Keratinocyte (primary cell): ENCODE data around the gene FOXL2. TPM values are rescaled to one million over a fixed set of nuclear protein-coding genes. Genes with fewer than 3 reads are reported as not detected.

Experiments
- DNase-seq: peaks from one replicate; pipeline ENCODE4 v3.0.0-alpha.2; 2011; ENCODE audit warnings: low read depth, missing footprints, low spot score
- FAIRE-seq: peaks from 2 replicates; lab custom pipeline; 2011; peaks lifted over from hg19 to GRCh38; lab: Jason Lieb, UNC
- H2AFZ ChIP-seq: 2 replicates; pipeline ENCODE4 v1.6.0; 2012; ENCODE audit warnings: low read length, control low read depth, inconsistent platforms; ENCODE audit not compliant: control insufficient read depth
- H3K27ac ChIP-seq: 2 replicates; pipeline ENCODE4 v1.5.1; 2011; ENCODE audit warnings: low read length; ENCODE audit not compliant: control insufficient read depth, insufficient read depth
- H3K27me3 ChIP-seq: 3 replicates; pipeline ENCODE4 v1.6.0; 2011; ENCODE audit warnings: low read length; ENCODE audit not compliant: control insufficient read depth, insufficient read depth; ENCODE audit errors: extremely low read depth
- H3K36me3 ChIP-seq, 2 experiments: 2 replicates in 1 of 2; 3 replicates in 1 of 2; pipeline ENCODE4 v1.5.1; 2011; ENCODE audit warnings: low read length in 2 of 2, mild to moderate bottlenecking in 1 of 2; ENCODE audit not compliant: control insufficient read depth in 2 of 2, insufficient read depth in 2 of 2; ENCODE audit errors: extremely low read depth in 1 of 2
- H3K4me1 ChIP-seq: 3 replicates; pipeline ENCODE4 v1.5.1; 2011; ENCODE audit warnings: low read length; ENCODE audit not compliant: control insufficient read depth, insufficient read depth; ENCODE audit errors: extremely low read depth
- H3K4me2 ChIP-seq: 3 replicates; pipeline ENCODE4 v1.6.0; 2011; ENCODE audit warnings: low read depth, low read length; ENCODE audit not compliant: control insufficient read depth, insufficient read depth; ENCODE audit errors: extremely low read depth
- H3K4me3 ChIP-seq, 3 experiments: fragments of 200-600 bp in 1 of 3; sonication (generic) in 1 of 3; 2 replicates in 2 of 3; 3 replicates in 1 of 3; pipeline ENCODE4 v1.5.1; 2011 to 2016; ENCODE audit warnings: low read length in 3 of 3, mild to moderate bottlenecking in 3 of 3, control low read depth in 2 of 3, inconsistent platforms in 1 of 3, low read depth in 1 of 3, mixed read lengths in 1 of 3, mixed run types in 1 of 3, moderate library complexity in 1 of 3; ENCODE audit not compliant: control insufficient read depth in 2 of 3, insufficient read depth in 2 of 3; ENCODE audit errors: extremely low read depth in 1 of 3
- H3K79me2 ChIP-seq: 2 replicates; pipeline ENCODE4 v1.6.0; 2012; ENCODE audit warnings: low read length; ENCODE audit not compliant: control insufficient read depth, insufficient read depth
- H3K9ac ChIP-seq: 3 replicates; pipeline ENCODE4 v1.6.0; 2011; ENCODE audit warnings: low read length; ENCODE audit not compliant: control insufficient read depth, insufficient read depth; ENCODE audit errors: extremely low read depth
- H3K9me1 ChIP-seq: 3 replicates; pipeline ENCODE4 v1.6.0; 2011; ENCODE audit warnings: low read length; ENCODE audit not compliant: control insufficient read depth, insufficient read depth; ENCODE audit errors: extremely low read depth
- H3K9me3 ChIP-seq: 2 replicates; pipeline ENCODE4 v1.5.1; 2012; ENCODE audit warnings: low read depth, low read length; ENCODE audit not compliant: control insufficient read depth
- H4K20me1 ChIP-seq: 3 replicates; pipeline ENCODE4 v1.6.0; 2011; ENCODE audit warnings: low read length; ENCODE audit not compliant: control insufficient read depth, insufficient read depth; ENCODE audit errors: extremely low read depth
- CTCF ChIP-seq, 3 experiments: IDR thresholded peaks in 1 of 3; conservative IDR thresholded peaks in 1 of 3; optimal IDR thresholded peaks in 1 of 3; 2 replicates in 2 of 3; 3 replicates in 1 of 3; pipeline versions ENCODE3 to v1.5.1; 2011; ENCODE audit warnings: low read length in 3 of 3, mild to moderate bottlenecking in 3 of 3, moderate library complexity in 2 of 3, control low read depth in 1 of 3, inconsistent platforms in 1 of 3; ENCODE audit not compliant: insufficient read depth in 2 of 3; ENCODE audit errors: extremely low read depth in 1 of 3
- EZH2 ChIP-seq: IDR thresholded peaks from one replicate; pipeline ENCODE4 v1.6.1; 2012; ENCODE audit warnings: inconsistent platforms, mild to moderate bottlenecking, low read length, moderate library complexity
- dilution Hi-C: fragments of 300-500 bp; cut with MboI; formaldehyde crosslinking; loops from one replicate; pipeline ENCODE4 v1.7.0; 2020; ENCODE audit warnings: low sequenced_read_pairs; ENCODE audit not compliant: extremely low pct_ligation_motif_present
- polyA plus RNA-seq, 5 experiments: library from polyadenylated mRNA; depleted of rRNA in 3 of 5; stranded (reverse) in 3 of 5; stranded (forward) in 1 of 5; unstranded in 1 of 5; fragments of >200 nt; gene quantifications; 1 replicate in 1 of 5; 2 replicates in 3 of 5; 3 replicates in 1 of 5; pipeline versions ENCODE4 v1.2.1 to v1.2.3, GENCODE V29; 2011 to 2012; ENCODE audit warnings: missing spikeins in 2 of 5, low read depth in 1 of 5, low replicate concordance in 1 of 5

Gene FOXL2
- polyA plus RNA-seq, 1 donor (not counting 4 experiments of a cell fraction or from before 2014, with no cell fraction given) = 0.25 TPM

- Histone ChIP-seq H3K4me1 (no peaks in the 10 kb centered on the region), H2AFZ (no peak overlapping the region), H3K27me3 (no peaks in the 10 kb centered on the region), H3K79me2 (no peaks in the 10 kb centered on the region), H3K9me3 (no peaks in the 10 kb centered on the region), H3K4me3 (no peak overlapping the region), H3K9ac (no peak overlapping the region), H3K9me1 (no peaks in the 10 kb centered on the region), H3K27ac (no peak overlapping the region), H3K4me2 (no peak overlapping the region), H4K20me1 (no peaks in the 10 kb centered on the region), H3K36me3 (no peaks in the 10 kb centered on the region)
- DNase-seq (no peak), FAIRE-seq (no peak)
- dilution Hi-C loops = no loop called here
- TF ChIP-seq CTCF (optimal IDR thresholded peaks at IDR 0.05 in 1 of 3, IDR thresholded peaks at IDR 0.05 in 1 of 3, conservative IDR thresholded peaks at IDR 0.05 in 1 of 3; ENCODE audit: extremely low read depth in 1 of 3, insufficient read depth in 2 of 3, low read length in 3 of 3) = no peak
- TF ChIP-seq EZH2 = no peak
Observed at GRCh38 chr3:138972941-138973340, 26.0 kb upstream of the FOXL2 start.

GRCh38 chr3:138971766-138972320 is 24.9 kb upstream of the FOXL2 start:
- dilution Hi-C loops = no loop called here
- DNase-seq (no peak), FAIRE-seq (no peak)
- no peaks in the 10 kb centered on the region for H3K27me3 ChIP-seq
- H3K79me2 ChIP-seq = no peaks in the 10 kb centered on the region
- H3K36me3 ChIP-seq = no peaks in the 10 kb centered on the region
- no peaks in the 10 kb centered on the region for H4K20me1 ChIP-seq
- no peak overlapping the region for H2AFZ ChIP-seq
- H3K4me3 ChIP-seq = no peak overlapping the region
- H3K9me3 ChIP-seq = no peaks in the 10 kb centered on the region
- H3K4me2 ChIP-seq = no peak overlapping the region
- H3K27ac ChIP-seq = no peak overlapping the region
- no peaks in the 10 kb centered on the region for H3K4me1 ChIP-seq
- no peaks in the 10 kb centered on the region for H3K9me1 ChIP-seq
- TF ChIP-seq CTCF (optimal IDR thresholded peaks at IDR 0.05 in 1 of 3, IDR thresholded peaks at IDR 0.05 in 1 of 3, conservative IDR thresholded peaks at IDR 0.05 in 1 of 3; ENCODE audit: extremely low read depth in 1 of 3, insufficient read depth in 2 of 3, low read length in 3 of 3) (no peak), EZH2 (no peak)
- H3K9ac ChIP-seq = no peak overlapping the region
